Measurements from ENCODE around the gene ZIC1. TPM values are rescaled to one million over a fixed set of nuclear protein-coding genes. Genes with fewer than 3 reads are reported as not detected.

The ZIC1 gene
- total and polyA plus RNA-seq, 9 of the 15 experiments (the other 6 are each of a cell fraction or from before 2014, with no cell fraction given) = 0.21 to 0.42 TPM; not detected in 7

DNA sequence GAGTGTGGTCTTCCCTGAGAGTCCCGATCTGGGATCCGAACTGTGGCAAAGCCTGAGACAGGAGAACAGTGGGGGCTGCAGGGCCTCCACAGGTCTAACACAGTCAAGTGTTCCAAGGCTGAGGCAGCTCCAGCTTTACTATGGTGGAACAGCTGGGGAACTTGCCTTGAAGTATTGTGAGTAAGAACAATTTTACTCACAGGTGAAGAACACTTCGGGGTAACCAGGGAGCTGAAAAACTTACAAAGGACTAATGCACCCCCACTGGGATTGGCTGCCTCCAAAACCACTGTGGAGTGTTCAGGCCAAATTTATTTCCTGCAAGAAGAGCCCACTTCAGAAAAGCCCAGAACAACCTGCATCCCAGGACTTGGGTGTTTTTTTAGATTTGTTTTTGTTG lies 28.2 kb upstream of the ZIC1 start:
- H4K20me1 ChIP-seq (replicated peaks; ENCODE audit: control insufficient read depth, insufficient read depth, low read length) = no peaks in the 10 kb centered on the region
- H3K79me2 ChIP-seq (ENCODE audit: control insufficient read depth, insufficient read depth, low read length) = no peaks in the 10 kb centered on the region
- ChIA-PET POLR2A (no interaction called here), CTCF (ENCODE audit: low intra/inter-chr PET ratio) (no interaction called here)
- no peak overlapping the region for H3K27ac ChIP-seq (ENCODE audit: extremely low read depth, low read depth, low read length)
- no peaks in the 10 kb centered on the region for H3K36me3 ChIP-seq (ENCODE audit: control insufficient read depth, insufficient read depth, low read length)
- intact Hi-C loops (cut with micrococcal nuclease) = loop anchor here (10.0 kb wide), 1 partner anchor 1564 kb away; no protein-coding TSS in a partner anchor
- H2AFZ ChIP-seq (ENCODE audit: low read depth, low read length) = no peak overlapping the region
- H3K9me1 ChIP-seq (ENCODE audit: control insufficient read depth, insufficient read depth, low read length) = no peaks in the 10 kb centered on the region
- no peak overlapping the region for H3K9ac ChIP-seq (ENCODE audit: insufficient read depth in 1 of 2, low read depth in 2 of 2, low read length in 2 of 2)
- DNase-seq (ENCODE audit: extremely low read depth in 1 of 4, low spot score in 3 of 4) (no peak), ATAC-seq (no peak), FAIRE-seq (no peak)
- no peaks in the 10 kb centered on the region for H3K9me3 ChIP-seq (replicated peaks; ENCODE audit: control insufficient read depth, insufficient read depth, low read depth, low read length)
- WGBS (ENCODE audit: insufficient coverage, low coverage, missing lambda C conversion rate) = 0% methylated on average over 3 of the region's 3 CpGs
- in situ Hi-C loops (cut with MboI) = loop anchor here (25.0 kb wide), 1 partner anchor 1556 kb away; no protein-coding TSS in a partner anchor
- TF ChIP-seq, protein P1, sequence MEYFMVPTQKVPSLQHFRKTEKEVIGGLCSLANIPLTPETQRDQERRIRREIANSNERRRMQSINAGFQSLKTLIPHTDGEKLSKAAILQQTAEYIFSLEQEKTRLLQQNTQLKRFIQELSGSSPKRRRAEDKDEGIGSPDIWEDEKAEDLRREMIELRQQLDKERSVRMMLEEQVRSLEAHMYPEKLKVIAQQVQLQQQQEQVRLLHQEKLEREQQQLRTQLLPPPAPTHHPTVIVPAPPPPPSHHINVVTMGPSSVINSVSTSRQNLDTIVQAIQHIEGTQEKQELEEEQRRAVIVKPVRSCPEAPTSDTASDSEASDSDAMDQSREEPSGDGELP (CRISPR knock-in tag; IDR thresholded peaks at IDR 0.05; ENCODE audit: borderline replicate concordance) = no peak
- no peak for TF ChIP-seq NR4A1 (CRISPR knock-in tag; IDR thresholded peaks at IDR 0.05)
- TF ChIP-seq NR4A1 (tag; IDR thresholded peaks at IDR 0.05) = no peak
- TF ChIP-seq, protein P2, sequence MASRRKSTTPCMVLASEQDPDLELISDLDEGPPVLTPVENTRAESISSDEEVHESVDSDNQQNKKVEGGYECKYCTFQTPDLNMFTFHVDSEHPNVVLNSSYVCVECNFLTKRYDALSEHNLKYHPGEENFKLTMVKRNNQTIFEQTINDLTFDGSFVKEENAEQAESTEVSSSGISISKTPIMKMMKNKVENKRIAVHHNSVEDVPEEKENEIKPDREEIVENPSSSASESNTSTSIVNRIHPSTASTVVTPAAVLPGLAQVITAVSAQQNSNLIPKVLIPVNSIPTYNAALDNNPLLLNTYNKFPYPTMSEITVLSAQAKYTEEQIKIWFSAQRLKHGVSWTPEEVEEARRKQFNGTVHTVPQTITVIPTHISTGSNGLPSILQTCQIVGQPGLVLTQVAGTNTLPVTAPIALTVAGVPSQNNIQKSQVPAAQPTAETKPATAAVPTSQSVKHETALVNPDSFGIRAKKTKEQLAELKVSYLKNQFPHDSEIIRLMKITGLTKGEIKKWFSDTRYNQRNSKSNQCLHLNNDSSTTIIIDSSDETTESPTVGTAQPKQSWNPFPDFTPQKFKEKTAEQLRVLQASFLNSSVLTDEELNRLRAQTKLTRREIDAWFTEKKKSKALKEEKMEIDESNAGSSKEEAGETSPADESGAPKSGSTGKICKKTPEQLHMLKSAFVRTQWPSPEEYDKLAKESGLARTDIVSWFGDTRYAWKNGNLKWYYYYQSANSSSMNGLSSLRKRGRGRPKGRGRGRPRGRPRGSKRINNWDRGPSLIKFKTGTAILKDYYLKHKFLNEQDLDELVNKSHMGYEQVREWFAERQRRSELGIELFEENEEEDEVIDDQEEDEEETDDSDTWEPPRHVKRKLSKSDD (conservative IDR thresholded peaks at IDR 0.05; ENCODE audit: low read length) = no peak
- H3K27me3 ChIP-seq (ENCODE audit: control insufficient read depth in 2 of 2, insufficient read depth in 2 of 2, low read length in 2 of 2) = 0 out of 5 replicates have a peak, but pooled peaks cover 0 to 12% of the 10 kb centered on the region in 2 experiments
- no peak overlapping the region for H3K4me2 ChIP-seq (ENCODE audit: insufficient read depth, low read length)
- no TSS peak for BruUV-seq (replicated peaks)
- no peaks in the 10 kb centered on the region for H3K4me1 ChIP-seq (replicated peaks in 1 of 2; ENCODE audit: control insufficient read depth in 2 of 2, insufficient read depth in 2 of 2, low read length in 2 of 2)
- no peak overlapping the region for H3K4me3 ChIP-seq
